ENCODE measurements around the gene TMEM150A. TPM values are rescaled to one million over a fixed set of nuclear protein-coding genes. Genes with fewer than 3 reads are reported as not detected.
"Not testable (repeated sequence)": the region's sequence is repeated elsewhere in the genome, so short reads cannot be mapped to it uniquely, and the experiment has no call there.

The TMEM150A gene
- total RNA-seq, 1 experiment from 2014 or later: 5.5 TPM

DNA sequence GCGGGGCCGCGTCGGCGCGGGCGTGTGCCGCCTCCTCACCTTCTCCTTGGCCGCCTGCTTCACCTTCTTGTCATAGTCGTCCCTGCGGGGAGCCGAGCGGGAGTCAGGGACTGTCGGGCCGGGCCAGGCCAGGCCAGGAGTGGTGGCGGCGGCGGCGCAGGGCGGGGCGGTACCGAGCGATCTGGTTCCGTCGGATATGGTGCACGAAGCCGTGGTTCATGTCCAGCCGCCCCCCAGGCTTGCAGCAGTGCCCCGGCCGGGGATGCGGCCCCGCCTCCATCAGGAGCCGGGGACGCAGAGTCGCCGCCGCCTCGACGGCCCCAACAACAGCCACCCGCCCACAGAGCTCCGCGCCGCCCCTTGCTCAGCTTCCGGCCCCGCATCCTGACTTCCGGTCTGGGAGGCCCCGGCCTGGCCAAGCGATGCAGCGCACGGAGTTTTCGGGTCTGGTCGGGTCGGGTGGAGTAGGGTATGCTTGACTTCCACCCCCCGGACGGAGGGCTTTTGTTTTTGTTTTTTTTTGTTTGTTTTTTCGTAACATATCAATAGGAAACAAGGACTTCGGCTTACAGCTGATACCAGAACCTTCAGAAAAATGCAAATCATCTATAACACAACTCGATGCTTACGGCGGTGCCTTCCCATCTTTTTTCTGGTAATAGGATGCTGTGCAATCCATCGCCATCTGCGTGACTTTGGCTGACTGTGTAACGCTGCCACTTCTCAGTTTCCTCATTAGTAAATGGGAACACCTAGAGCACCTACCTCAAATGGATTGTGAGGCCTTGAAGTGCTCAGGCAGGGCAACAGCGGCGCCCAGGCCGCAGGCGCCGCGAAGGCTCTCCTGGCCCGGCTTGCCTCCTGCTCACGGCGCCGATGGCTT is 9.4 kb upstream of the TMEM150A start, which contains the start of gene C2orf68:
TSS of gene C2orf68 (minus strand) at position 362 of the 883 bp plus-strand sequence. CDS start at position 280, 82 bp downstream.
- DNase-seq (ENCODE audit: low read depth): peak; percentile 88

GRCh38 chr2:85611217-85611704 is 8.8 kb upstream of the TMEM150A start:
- no peak for DNase-seq (ENCODE audit: low read depth)

- no peak for DNase-seq (ENCODE audit: low read depth)
Observed at GRCh38 chr2:85607268-85608215, 5.0 kb upstream of the TMEM150A start.

DNA sequence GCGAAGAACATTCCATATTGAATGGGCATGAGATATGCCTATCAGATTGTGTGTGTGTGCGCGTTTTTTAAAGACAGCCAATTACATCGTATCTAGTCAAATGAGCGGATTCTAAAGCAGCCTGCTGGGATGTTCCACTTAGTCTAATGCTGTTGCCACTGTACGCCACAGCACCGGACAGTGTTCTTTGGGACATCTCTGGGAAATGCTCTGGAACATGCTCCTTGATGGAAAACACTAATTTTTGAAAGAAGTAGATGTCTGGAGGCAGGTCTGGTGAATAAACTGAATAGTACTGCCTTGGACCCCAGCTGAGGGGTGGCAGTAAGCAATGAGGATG is 3.6 kb upstream of the TMEM150A start:
- DNase-seq (ENCODE audit: low read depth): no peak

DNA sequence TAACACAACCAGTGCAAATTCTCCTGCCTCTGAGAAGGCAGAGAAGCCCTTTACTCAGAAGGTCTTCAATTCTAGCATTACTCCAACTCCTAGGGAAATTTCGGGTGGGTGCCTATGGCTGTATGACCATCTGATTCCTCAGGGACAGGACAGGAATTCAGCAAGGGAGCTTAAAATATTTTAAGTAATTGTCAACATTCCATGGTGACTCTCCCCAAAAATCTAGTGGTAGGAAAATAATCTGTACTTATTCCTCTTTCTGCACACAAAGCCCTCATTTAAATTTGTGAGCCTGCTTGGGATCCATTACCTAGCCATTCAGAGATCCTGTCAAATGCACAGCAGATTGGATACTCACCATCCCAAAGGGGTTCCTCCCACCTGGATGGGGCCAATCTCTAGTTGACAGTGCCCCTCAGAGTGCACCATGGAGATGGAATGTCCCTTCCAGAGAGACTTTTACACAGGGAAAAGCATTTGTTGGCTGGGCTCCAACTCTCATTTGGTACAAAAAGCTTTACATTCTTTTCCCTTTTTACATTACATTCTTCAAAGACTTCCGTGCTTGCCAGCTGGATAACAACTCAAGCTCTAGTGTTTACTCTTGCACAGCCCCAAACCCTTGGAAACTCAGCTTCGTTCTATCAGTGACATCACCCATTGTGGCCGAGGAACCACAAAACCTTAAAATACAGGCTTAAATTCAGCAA is 3.1 kb upstream of the TMEM150A start:
- peak; percentile 74 for DNase-seq (ENCODE audit: low read depth)

GRCh38 chr2:85604568-85605339 is 2.3 kb upstream of the TMEM150A start:
- DNase-seq (ENCODE audit: low read depth): no peak

DNA sequence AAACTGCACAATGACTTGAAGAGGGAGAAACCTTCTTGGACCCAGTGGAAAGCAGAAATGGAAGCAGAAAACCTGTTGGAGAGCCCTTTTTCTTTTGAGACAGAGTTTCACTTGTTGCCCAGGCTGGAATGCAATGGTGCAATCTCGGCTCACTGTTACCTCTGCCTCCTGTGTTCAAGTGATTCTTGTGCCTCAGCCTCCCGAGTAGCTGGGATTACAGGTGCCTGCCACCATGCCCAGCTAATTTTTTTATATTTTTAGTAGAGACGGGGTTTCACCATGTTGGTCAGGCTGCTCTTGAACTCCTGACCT is 1.6 kb upstream of the TMEM150A start:
- DNase-seq (ENCODE audit: low read depth): not testable (repeated sequence)

- peak; percentile 71 for DNase-seq (ENCODE audit: low read depth)
Observed at GRCh38 chr2:85601771-85602475, 575 bp downstream of the TMEM150A start.

- no peak for DNase-seq (ENCODE audit: low read depth)
Observed at GRCh38 chr2:85600951-85601770, 1.3 kb downstream of the TMEM150A start.

DNA sequence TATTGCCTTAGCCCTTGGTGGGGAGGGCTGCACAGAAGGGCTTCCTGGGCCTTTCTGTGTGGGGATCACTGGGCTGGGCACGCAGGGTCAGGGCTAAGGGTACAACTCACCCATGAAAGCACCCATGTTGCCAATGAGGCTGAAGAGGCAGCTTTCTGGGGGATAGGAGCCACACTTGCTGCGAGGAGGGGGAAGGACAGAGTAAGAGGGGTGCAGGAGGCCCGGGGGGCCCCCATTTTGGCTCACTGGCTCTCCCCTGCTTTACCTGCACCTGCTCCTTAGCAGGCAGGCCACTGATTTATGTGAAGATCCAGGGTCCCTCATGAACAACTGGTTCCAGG is 2.3 kb downstream of the TMEM150A start:
- DNase-seq (ENCODE audit: low read depth): no peak

DNA sequence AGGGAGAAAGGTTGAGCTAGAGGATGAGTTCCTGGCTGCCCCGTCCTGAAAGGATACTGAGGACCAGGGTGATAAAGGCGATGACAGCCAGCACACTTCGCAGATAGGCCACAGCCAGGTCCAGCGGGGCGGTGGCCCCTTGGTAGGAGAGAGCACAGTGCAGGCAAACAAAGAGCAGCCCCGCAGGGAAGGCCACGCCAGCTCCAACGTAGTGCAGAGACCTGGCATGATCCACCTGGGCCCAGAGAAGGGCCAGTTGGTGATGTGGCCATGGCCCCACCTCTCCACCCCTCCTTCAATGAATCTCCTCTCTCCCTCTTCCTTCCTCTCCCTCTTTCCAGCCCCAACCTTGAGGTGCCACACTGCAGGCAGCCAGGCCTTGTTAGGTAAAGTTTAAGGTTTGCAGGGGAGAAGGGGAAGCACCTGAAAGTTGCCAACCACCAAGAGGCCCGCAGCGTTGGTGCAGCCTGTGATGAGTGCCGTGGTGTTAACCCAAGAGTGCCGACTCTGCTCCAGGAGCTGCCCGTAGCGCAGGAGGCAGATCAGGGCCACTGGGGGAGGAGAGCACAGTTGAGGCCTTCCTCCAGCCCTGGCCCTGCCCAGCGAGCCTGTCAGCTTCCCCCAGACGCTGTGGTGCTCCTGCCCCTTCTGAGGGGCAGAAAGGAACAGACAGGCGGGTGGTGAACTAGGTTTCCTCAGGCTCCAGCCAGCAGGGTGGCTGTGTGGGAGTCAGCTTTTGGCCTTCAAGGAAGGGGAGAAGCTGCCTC is 2.8 kb downstream of the TMEM150A start:
- no peak for DNase-seq (ENCODE audit: low read depth)

DNA sequence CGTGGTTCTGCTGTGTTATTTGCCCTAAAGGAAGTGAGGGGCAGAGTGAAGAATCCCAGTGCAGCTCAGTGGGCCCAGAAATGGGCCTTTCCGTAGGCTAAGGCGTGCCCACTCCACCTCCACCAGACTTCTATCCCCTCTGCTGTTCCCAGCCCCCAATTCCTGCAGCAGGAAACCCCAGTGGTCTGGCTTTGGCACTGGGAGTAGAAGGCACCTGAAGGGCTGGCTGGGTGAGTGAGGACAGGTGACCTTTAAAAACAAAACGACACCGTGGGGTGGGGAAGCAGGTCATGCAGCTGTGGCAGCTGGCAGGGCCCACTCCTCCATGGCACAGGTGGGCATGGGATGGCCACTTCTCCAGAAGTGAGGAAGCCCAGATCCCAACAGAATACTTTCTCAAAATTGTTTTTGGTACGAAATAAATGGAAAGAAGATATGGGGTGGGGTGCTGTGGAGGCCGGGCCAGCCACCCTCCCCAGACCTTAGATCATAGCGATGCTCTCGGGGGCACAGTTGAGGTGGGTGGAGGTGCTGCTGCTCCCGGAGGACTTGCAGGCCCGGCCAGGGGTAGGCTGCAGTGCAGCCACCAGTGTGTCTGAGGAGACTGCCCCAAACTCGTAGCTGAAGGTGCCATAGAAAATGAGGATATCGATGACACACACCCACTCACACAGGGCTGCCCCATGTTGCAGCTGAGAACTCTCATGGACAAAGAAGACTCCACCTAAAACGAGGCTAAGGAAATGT is 3.7 kb downstream of the TMEM150A start:
- no peak for DNase-seq (ENCODE audit: low read depth)

- no peak for DNase-seq (ENCODE audit: low read depth)
Observed at GRCh38 chr2:85597241-85597640, 5.3 kb downstream of the TMEM150A start.

DNA sequence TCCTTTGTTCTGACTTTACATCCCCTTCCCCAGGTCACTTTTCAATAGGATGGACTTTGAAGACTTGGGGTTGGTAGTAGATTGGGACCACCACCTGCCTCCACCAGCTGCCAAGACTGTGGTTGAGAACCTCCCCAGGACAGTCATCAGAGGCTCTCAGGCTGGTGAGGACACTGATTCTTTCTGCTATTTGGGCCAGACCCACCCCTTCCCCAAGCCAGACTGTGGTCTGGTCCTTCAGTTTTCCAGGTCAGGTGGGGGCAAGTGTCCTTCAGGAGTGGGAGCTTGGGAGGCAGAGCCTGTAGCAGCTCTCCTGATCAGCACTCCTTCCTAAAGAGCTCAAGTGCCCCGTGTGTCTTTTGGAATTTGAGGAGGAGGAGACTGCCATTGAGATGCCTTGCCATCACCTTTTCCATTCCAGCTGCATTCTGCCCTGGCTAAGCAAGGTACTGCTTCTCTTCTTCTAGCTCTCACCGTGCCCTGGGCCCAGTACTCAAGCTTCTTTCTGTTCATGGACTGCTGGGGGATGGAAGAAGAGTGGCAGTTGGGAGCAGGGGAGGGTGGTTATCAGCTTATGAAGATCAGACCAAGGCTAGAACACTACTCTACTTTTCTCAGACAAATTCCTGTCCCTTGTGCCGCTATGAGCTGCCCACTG is 5.9 kb downstream of the TMEM150A start:
- no peak for DNase-seq (ENCODE audit: low read depth)

DNA sequence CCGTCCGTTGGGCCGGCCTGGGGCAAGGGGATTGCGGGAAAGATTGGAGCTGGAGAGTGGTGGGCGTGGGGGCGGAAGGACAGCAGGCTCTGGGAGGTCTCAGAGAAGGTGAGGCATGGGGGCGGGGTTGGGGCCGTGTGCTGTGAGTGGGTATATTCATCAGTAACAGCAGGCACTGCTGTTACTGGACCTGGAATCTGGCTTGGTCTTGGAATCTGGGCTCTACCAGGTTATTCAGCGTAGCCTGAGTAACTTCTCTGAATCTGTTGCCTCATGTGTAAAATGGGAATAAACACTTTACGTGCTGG is 6.5 kb downstream of the TMEM150A start:
- no peak for DNase-seq (ENCODE audit: low read depth)

- DNase-seq (ENCODE audit: low read depth): peak; percentile 99
Observed at GRCh38 chr2:85595301-85596025, 7.0 kb downstream of the TMEM150A start, which contains the start of gene RNF181. RNF181 (plus strand) TSS chr2:85595745; CDS start chr2:85595764, 19 bp downstream.

DNA sequence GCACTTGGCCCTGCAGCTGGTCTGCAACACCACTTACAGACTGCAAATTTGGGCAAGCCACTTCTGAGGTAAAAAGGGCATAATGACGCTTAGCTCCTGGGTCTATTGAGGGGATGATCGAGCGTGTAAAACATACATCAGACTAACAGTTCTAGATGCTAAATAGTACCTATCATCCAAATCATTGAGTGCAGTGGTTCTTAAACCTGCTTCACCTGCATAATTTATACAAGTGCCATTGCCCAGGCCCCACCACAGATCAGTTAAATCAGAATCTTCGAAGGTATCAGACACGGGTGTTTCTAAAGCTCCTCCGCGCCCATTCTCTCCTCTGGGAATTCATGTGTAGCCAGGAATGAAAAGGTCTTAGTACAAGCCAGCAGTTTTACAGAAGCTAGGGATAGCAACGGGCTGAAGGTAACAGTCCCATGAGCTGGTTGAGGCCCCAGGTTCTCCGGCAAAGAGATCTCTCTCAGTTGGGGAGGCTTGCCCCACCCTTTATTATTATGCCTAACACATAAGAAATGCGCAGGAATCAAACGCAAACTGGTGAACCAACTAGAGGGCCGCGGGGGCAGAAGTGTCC is 7.7 kb downstream of the TMEM150A start:
- DNase-seq (ENCODE audit: low read depth): no peak

All from RPMI7951 (cell line).